NT2/D1 (cell line): Measurements from ENCODE around the gene DGCR8.

Experiments used
- SUZ12 ChIP-seq: IDR thresholded peaks from 2 replicates; pipeline ENCODE4 v1.6.1; 2011; ENCODE audit not compliant: insufficient read length, insufficient read depth; ENCODE audit errors: extremely low read depth
- YY1 ChIP-seq: IDR thresholded peaks from 2 replicates; pipeline ENCODE4 v1.6.1; 2011; ENCODE audit not compliant: insufficient read length, insufficient read depth
- ZNF274 ChIP-seq: IDR thresholded peaks from 2 replicates; pipeline ENCODE4 v1.6.1; 2011; ENCODE audit warnings: mild to moderate bottlenecking, low read depth, low read length

DNA sequence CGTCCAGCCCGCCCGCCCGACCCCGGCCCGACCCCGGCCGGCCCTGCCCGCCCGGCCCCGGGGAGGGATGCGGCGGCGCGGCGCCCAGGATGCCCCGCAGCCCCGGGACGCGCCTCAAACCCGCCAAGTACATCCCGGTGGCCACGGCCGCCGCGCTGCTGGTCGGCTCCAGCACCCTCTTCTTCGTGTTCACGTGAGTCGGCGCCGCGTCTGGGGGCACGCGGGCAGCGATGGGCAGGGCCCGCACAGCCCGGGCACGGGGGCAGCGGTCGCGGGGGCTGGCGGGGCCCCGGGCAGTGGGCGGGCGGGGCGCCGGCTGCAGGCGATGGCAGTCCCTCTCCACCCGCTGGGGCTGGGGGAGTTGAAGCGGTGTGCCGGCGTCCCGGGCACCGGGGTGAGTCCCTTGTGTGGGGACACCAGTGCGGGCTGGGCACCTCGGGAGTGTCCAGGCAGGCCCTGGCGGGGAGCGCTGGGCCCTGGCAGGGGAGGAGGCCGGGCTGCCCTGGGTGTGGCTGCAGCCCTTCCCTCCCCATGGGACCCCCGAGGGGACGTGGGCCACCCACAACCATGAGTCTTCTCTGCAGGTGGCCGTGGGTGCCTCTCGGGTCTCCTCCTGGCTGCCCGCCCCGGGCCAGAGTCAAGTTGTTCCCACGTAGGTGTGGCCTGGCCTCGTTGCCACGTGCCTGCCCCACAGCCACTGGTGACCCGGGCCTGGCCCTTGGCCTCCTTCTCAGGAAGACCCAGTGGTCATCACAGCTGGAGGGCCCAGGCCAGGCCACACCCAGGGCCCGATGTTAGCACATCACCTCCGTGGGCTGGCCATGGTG is 52.0 kb downstream of the DGCR8 start:
- no peak for TF ChIP-seq YY1
- no peak for TF ChIP-seq ZNF274
- no peak for TF ChIP-seq SUZ12
